GM03348 (cell line): Measurements from ENCODE around the gene PLD4.
"Not testable (repeated sequence)": the region's sequence is repeated elsewhere in the genome, so short reads cannot be mapped to it uniquely, and the experiment has no call there.

Experiments
- DNase-seq: peaks from one replicate; pipeline ENCODE4 v3.0.0; 2012; ENCODE audit warnings: low spot score

The PLD4 gene

GRCh38 chr14:104941508-104942365, 17.1 kb downstream of the PLD4 start:
- DNase-seq: no peak

GRCh38 chr14:104942586-104942985, 17.9 kb downstream of the PLD4 start:
- DNase-seq: no peak

GRCh38 chr14:104943216-104944015, 18.7 kb downstream of the PLD4 start:
- not testable (repeated sequence) for DNase-seq

- DNase-seq: not testable (repeated sequence)
Observed at GRCh38 chr14:104944016-104944308, 19.3 kb downstream of the PLD4 start.

GRCh38 chr14:104944436-104945205, 19.9 kb downstream of the PLD4 start:
- not testable (repeated sequence) for DNase-seq

GRCh38 chr14:104945266-104945665, 20.6 kb downstream of the PLD4 start:
- DNase-seq: not testable (repeated sequence)

GRCh38 chr14:104945986-104946965, 21.6 kb downstream of the PLD4 start:
- not testable (repeated sequence) for DNase-seq

GRCh38 chr14:104947201-104947600, 22.5 kb downstream of the PLD4 start:
- DNase-seq: not testable (repeated sequence)

- not testable (repeated sequence) for DNase-seq
Observed at GRCh38 chr14:104947881-104948735, 23.4 kb downstream of the PLD4 start.

- DNase-seq: no peak
Observed at GRCh38 chr14:104948736-104949031, 24.0 kb downstream of the PLD4 start.

GRCh38 chr14:104949406-104949955, 24.8 kb downstream of the PLD4 start:
- DNase-seq: not testable (repeated sequence)

GRCh38 chr14:104950021-104950420, 25.3 kb downstream of the PLD4 start:
- no peak for DNase-seq

- not testable (repeated sequence) for DNase-seq
Observed at GRCh38 chr14:104950701-104951100, 26.0 kb downstream of the PLD4 start.

- not testable (repeated sequence) for DNase-seq
Observed at GRCh38 chr14:104951863-104952657, 27.4 kb downstream of the PLD4 start.

GRCh38 chr14:104953097-104953496, 28.4 kb downstream of the PLD4 start:
- no peak for DNase-seq

- DNase-seq: no peak
Observed at GRCh38 chr14:104953896-104954656, 29.4 kb downstream of the PLD4 start.

- DNase-seq: no peak
Observed at GRCh38 chr14:104954746-104955395, 30.2 kb downstream of the PLD4 start.

- no peak for DNase-seq
Observed at GRCh38 chr14:104955396-104955770, 30.7 kb downstream of the PLD4 start.
